IMR-90 (cell line): ENCODE results near the gene MAML3. TPM values are rescaled to one million over a fixed set of nuclear protein-coding genes. Genes with fewer than 3 reads are reported as not detected.

Experiments
- ATAC-seq: fragments of 200-7000 bp; cut with Tn5 transposase; 2 replicates; pipeline ENCODE4 v1.9.1; 2020; ENCODE audit warnings: low read depth, mild to moderate bottlenecking, moderate library complexity
- BruUV-seq: library from RNA; stranded (reverse); fragments of 400-500 nt; replicated peaks from 2 replicates; lab custom pipeline; 2021; lab: Mats Ljungman, UMichigan
- CTCF ChIA-PET: fragments of 300-600 bp; formaldehyde crosslinking; extraction: SDS; loops from one replicate; lab custom pipeline; 2021; ENCODE audit warnings: antibody characterized with exemption; lab: Yijun Ruan, JAX
- POLR2A ChIA-PET: fragments of 300-600 bp; sonication (Branson Sonifier 250); formaldehyde crosslinking; loops from one replicate; lab custom pipeline; 2022; ENCODE audit warnings: antibody characterized with exemption; ENCODE audit not compliant: unreplicated experiment; lab: Charles Lee
- DNase-seq: peaks from one replicate; pipeline ENCODE4 v3.0.0; 2013
- H2AFZ ChIP-seq: replicated peaks from 2 replicates; pipeline ENCODE3; 2013; ENCODE audit warnings: low read length, mild to moderate bottlenecking; ENCODE audit not compliant: poor library complexity
- H2AK5ac ChIP-seq: 2 replicates; pipeline ENCODE4 v1.6.1; 2013; ENCODE audit warnings: low read depth, low read length, inconsistent platforms
- H2AK9ac ChIP-seq: replicated peaks from 2 replicates; pipeline ENCODE3; 2013; ENCODE audit warnings: mild to moderate bottlenecking, low read depth, low read length, moderate library complexity; ENCODE audit not compliant: poor library complexity
- H2BK120ac ChIP-seq: 2 replicates; pipeline ENCODE4 v1.6.1; 2013; ENCODE audit warnings: low read depth, low read length, inconsistent platforms
- H2BK15ac ChIP-seq: 3 replicates; pipeline ENCODE4 v1.6.1; 2013; ENCODE audit warnings: low read depth, low read length, inconsistent platforms
- H2BK20ac ChIP-seq: 2 replicates; pipeline ENCODE4 v1.6.1; 2013; ENCODE audit warnings: low read depth, mild to moderate bottlenecking, inconsistent platforms, low read length, moderate library complexity
- H2BK5ac ChIP-seq: 2 replicates; pipeline ENCODE4 v1.6.1; 2013; ENCODE audit warnings: mild to moderate bottlenecking, low read depth, low read length, inconsistent platforms; ENCODE audit not compliant: poor library complexity, severe bottlenecking
- H3K14ac ChIP-seq: replicated peaks from 2 replicates; pipeline ENCODE4 v1.6.1; 2013; ENCODE audit warnings: low read depth, low read length, inconsistent platforms
- H3K18ac ChIP-seq: 2 replicates; pipeline ENCODE4 v1.6.1; 2013; ENCODE audit warnings: low read depth, low read length, control low read depth
- H3K23ac ChIP-seq: 2 replicates; pipeline ENCODE4 v1.6.1; 2013; ENCODE audit warnings: low read depth, low read length, inconsistent platforms
- H3K27ac ChIP-seq: 2 replicates; pipeline ENCODE4 v1.5.1; 2013; ENCODE audit warnings: mild to moderate bottlenecking, control low read depth, low read length; ENCODE audit not compliant: insufficient read depth
- H3K27me3 ChIP-seq: 2 replicates; pipeline ENCODE4 v1.6.1; 2013; ENCODE audit warnings: low read length; ENCODE audit not compliant: control insufficient read depth, insufficient read depth
- H3K36me3 ChIP-seq: 2 replicates; pipeline ENCODE4 v1.6.1; 2013; ENCODE audit warnings: low read length, mixed read lengths; ENCODE audit not compliant: control insufficient read depth, insufficient read depth
- H3K4ac ChIP-seq: 2 replicates; pipeline ENCODE4 v1.6.1; 2013; ENCODE audit warnings: low read depth, low read length, inconsistent platforms
- H3K4me1 ChIP-seq: 2 replicates; pipeline ENCODE4 v1.6.1; 2013; ENCODE audit warnings: low read length, mixed read lengths; ENCODE audit not compliant: control insufficient read depth, insufficient read depth
- H3K4me2 ChIP-seq: 2 replicates; pipeline ENCODE4 v1.6.1; 2013; ENCODE audit warnings: low read depth, mild to moderate bottlenecking, control low read depth, low read length, moderate library complexity
- H3K4me3 ChIP-seq: 2 replicates; pipeline ENCODE4 v1.5.1; 2013; ENCODE audit warnings: low read depth, mild to moderate bottlenecking, control low read depth, low read length, moderate library complexity; ENCODE audit not compliant: insufficient read depth
- H3K56ac ChIP-seq: 2 replicates; pipeline ENCODE4 v1.6.1; 2013; ENCODE audit warnings: low read length, inconsistent platforms; ENCODE audit not compliant: insufficient read depth; ENCODE audit errors: extremely low read depth
- H3K79me1 ChIP-seq, 2 experiments: 2 replicates each; pipeline ENCODE4 v1.6.1; 2013; ENCODE audit warnings: low read length in 2 of 2, inconsistent platforms in 1 of 2, low read depth in 1 of 2
- H3K9ac ChIP-seq: 2 replicates; pipeline ENCODE4 v1.6.1; 2013; ENCODE audit warnings: low read depth, low read length, control low read depth
- H3K9me1 ChIP-seq: 2 replicates; pipeline ENCODE4 v1.6.1; 2013; ENCODE audit warnings: low read length, inconsistent platforms; ENCODE audit not compliant: insufficient read depth
- H3K9me3 ChIP-seq: 2 replicates; pipeline ENCODE4 v1.6.1; 2013; ENCODE audit warnings: low read length; ENCODE audit not compliant: control insufficient read depth, insufficient read depth
- H4K20me1 ChIP-seq: 2 replicates; pipeline ENCODE4 v1.6.1; 2013; ENCODE audit warnings: low read length, inconsistent platforms; ENCODE audit not compliant: insufficient read depth
- H4K5ac ChIP-seq: 2 replicates; pipeline ENCODE4 v1.6.1; 2013; ENCODE audit warnings: mild to moderate bottlenecking, low read depth, low read length, control low read depth
- H4K8ac ChIP-seq, 2 experiments: 2 replicates each; pipeline ENCODE4 v1.6.1; 2013; ENCODE audit warnings: low read depth in 2 of 2, low read length in 2 of 2, control low read depth in 1 of 2, inconsistent platforms in 1 of 2
- H4K91ac ChIP-seq: 2 replicates; pipeline ENCODE4 v1.6.1; 2013; ENCODE audit warnings: low read depth, low read length, inconsistent platforms; ENCODE audit not compliant: insufficient read depth
- BHLHE40 ChIP-seq: fragments of 150-350 bp; IDR thresholded peaks from 2 replicates; pipeline ENCODE4 v1.6.1; 2016; ENCODE audit warnings: mild to moderate bottlenecking, low read depth, low read length
- CEBPB ChIP-seq: IDR thresholded peaks from 2 replicates; pipeline ENCODE4 v1.6.1; 2012; ENCODE audit warnings: low read depth, low read length, improper control_type of control experiment
- MAFK ChIP-seq: IDR thresholded peaks from 2 replicates; pipeline ENCODE4 v1.6.1; 2012; ENCODE audit warnings: low read depth, low read length, improper control_type of control experiment
- MAZ ChIP-seq: IDR thresholded peaks from 2 replicates; pipeline ENCODE4 v1.6.1; 2012; ENCODE audit warnings: low read depth, mild to moderate bottlenecking, low read length, improper control_type of control experiment, moderate library complexity, borderline replicate concordance
- MXI1 ChIP-seq: IDR thresholded peaks from 2 replicates; pipeline ENCODE4 v1.6.1; 2012; ENCODE audit warnings: low read depth, mild to moderate bottlenecking, low read length, moderate library complexity, borderline replicate concordance
- NFE2L2 ChIP-seq: fragments of 150-350 bp; IDR thresholded peaks from 2 replicates; pipeline ENCODE4 v1.6.1; 2016; ENCODE audit warnings: low read depth, mild to moderate bottlenecking, low read length
- POLR2A ChIP-seq: IDR thresholded peaks from 2 replicates; pipeline ENCODE4 v1.6.1; 2012; ENCODE audit warnings: mild to moderate bottlenecking, low read depth, low read length
- RFX5 ChIP-seq: IDR thresholded peaks from 2 replicates; pipeline ENCODE4 v1.8.0; 2012; ENCODE audit warnings: low read depth, mild to moderate bottlenecking, low read length, moderate library complexity
- SMC3 ChIP-seq: fragments of 150-350 bp; IDR thresholded peaks from 2 replicates; pipeline ENCODE4 v1.6.1; 2016; ENCODE audit warnings: low read depth, mild to moderate bottlenecking, antibody characterized with exemption, low read length, moderate library complexity
- WGBS, 2 experiments: methylation state at CpG; one replicate each; pipeline versions ENCODE4 v1.1.5 to v1.1.7; 2013; ENCODE audit warnings: missing lambda C conversion rate in 2 of 2; ENCODE audit not compliant: insufficient read length in 1 of 2; ENCODE audit errors: extremely low coverage in 2 of 2; 5-methylcytosine and 5-hydroxymethylcytosine counted together
- dilution Hi-C: fragments of 300-500 bp; cut with HindIII; formaldehyde crosslinking; loops from one replicate; pipeline ENCODE4 v1.14.3; 2018; ENCODE audit warnings: low sequenced_read_pairs; ENCODE audit not compliant: unreplicated experiment
- in situ Hi-C: fragments of 300-500 bp; cut with MboI; formaldehyde crosslinking; loops from 3 replicates; pipeline ENCODE4 v1.14.3; 2019; ENCODE audit warnings: low sequenced_read_pairs, inconsistent platforms, mixed read lengths
- intact Hi-C: fragments of 100-400 bp; cut with micrococcal nuclease; formaldehyde crosslinking; loops from 2 replicates; pipeline ENCODE4 v1.10.0; 2022
- polyA plus RNA-seq, 3 experiments: library from polyadenylated mRNA; depleted of rRNA; stranded (reverse); fragments of >200 nt; gene quantifications; 2 replicates each; pipeline ENCODE4 v1.2.3, GENCODE V29; 2012; ENCODE audit warnings: low replicate concordance in 1 of 3
- total RNA-seq: library from RNA; depleted of rRNA; stranded (reverse); fragments of >200 nt; gene quantifications from 2 replicates; pipeline ENCODE4 v1.2.3, GENCODE V29; 2012
- TF ChIP-seq, protein P1 (sequence below): conservative IDR thresholded peaks from 2 replicates; pipeline ENCODE4 v1.5.1; 2012; ENCODE audit warnings: mild to moderate bottlenecking, low read depth, low read length, improper control_type of control experiment
- TF ChIP-seq, protein P2 (sequence below): fragments of 150-350 bp; IDR thresholded peaks from 2 replicates; pipeline ENCODE4 v1.6.1; 2016; ENCODE audit warnings: low read depth, mild to moderate bottlenecking, low read length, moderate library complexity, borderline replicate concordance

MAML3 gene
- total and polyA plus RNA-seq, 2 of the 4 experiments (the other 2 are of a cell fraction), result 0.90 to 1.7 TPM

DNA sequence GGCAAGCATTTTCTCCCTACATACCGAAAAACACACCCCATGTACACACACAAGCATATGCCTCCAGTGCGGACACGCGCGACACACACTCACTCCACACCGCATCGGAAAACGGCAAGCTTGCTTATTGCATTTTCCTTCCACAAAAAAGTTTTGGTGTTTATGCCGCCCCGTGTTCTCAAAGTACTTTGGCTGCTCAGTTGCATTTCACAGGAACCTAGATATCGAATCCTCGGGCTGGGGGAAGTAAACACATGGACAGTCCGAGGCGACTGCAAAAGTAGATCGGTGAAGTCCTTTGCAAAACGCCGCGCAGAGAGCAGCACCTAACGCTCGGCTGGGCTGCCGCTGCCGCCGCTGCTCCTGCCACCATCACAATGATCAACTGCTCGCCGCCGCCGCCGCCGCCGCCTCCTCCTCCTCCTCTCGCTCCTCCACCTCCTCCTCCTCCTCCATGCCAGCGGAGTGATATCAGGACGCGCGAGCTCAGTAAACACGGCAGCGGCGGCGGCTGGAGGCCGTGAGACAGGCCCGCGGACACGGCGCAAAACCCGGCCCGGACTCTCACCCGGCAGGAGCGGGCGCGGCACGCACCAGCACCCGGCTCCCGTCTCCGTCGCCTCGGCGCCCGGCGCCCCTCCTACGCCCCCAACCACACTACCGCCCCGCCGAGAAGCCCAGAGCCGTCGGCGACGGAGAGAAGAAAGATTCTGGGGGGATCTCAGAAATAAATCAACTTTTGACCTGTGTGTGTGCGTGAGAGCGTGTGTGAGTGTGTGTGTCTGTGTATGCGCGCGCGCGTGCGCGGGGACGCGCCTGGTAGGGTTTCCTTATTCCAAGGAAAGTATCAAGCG, at the start of gene MAML3 (continued):
- TF ChIP-seq BHLHE40 (peak; percentile 74), NFE2L2 (no peak; the same call in 1 of the 2 replicates), RFX5 (0 out of 2 replicates have a peak, but pooled peaks have one; percentile 5), CEBPB (no peak), MAZ (peak; percentile 90), MXI1 (0 out of 2 replicates have a peak, but pooled peaks have one; percentile 28)

DNA sequence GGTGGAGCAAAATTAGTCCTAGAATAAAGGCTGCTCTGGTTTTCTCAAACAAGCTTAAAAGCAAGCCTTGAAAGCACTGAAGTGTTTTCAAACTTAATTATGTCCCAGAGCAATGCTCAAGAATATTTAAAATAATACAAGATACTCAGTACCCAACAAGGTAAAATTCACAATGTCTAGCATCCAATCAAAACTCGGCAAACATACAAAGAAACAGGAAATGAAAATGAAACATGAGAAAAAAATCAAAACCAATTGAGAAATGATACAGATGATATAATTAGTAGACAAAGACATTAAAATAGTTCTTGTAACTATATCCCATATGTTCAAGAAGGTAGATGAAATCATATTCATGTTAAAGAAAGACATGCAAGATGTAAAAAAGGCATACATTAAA, 45.0 kb upstream of the MAML3 start:
- Histone ChIP-seq H3K9me1 (no peaks in the 10 kb centered on the region), H3K4me3 (no peak overlapping the region), H3K79me1 (no peaks in the 10 kb centered on the region), H3K27ac (no peak overlapping the region), H3K23ac (no peak overlapping the region), H3K56ac (no peak overlapping the region), H3K9me3 (no peaks in the 10 kb centered on the region), H3K4ac (no peak overlapping the region), H4K5ac (no peak overlapping the region), H3K9ac (no peak overlapping the region), H3K4me2 (no peak overlapping the region), H4K91ac (no peak overlapping the region), H4K8ac (no peak overlapping the region), H2AFZ (no peak overlapping the region), H2BK5ac (no peak overlapping the region), H3K18ac (no peak overlapping the region), H2BK15ac (no peak overlapping the region), H3K14ac (no peak overlapping the region), H2AK5ac (no peak overlapping the region), H3K36me3 (no peaks in the 10 kb centered on the region), H3K4me1 (no peaks in the 10 kb centered on the region), H2BK120ac (no peak overlapping the region), H2AK9ac (no peak overlapping the region), H4K20me1 (no peaks in the 10 kb centered on the region), H3K27me3 (no peaks in the 10 kb centered on the region; the same call in 1 of the 2 replicates), H2BK20ac (no peak overlapping the region)
- in situ Hi-C loops, result no loop called here
- DNase-seq (no peak), ATAC-seq (no peak)
- no TSS peak for BruUV-seq
- TF ChIP-seq BHLHE40 (no peak), SMC3 (no peak), MXI1 (no peak), MAFK (no peak), RFX5 (no peak), POLR2A (no peak)
- TF ChIP-seq, protein P1, sequence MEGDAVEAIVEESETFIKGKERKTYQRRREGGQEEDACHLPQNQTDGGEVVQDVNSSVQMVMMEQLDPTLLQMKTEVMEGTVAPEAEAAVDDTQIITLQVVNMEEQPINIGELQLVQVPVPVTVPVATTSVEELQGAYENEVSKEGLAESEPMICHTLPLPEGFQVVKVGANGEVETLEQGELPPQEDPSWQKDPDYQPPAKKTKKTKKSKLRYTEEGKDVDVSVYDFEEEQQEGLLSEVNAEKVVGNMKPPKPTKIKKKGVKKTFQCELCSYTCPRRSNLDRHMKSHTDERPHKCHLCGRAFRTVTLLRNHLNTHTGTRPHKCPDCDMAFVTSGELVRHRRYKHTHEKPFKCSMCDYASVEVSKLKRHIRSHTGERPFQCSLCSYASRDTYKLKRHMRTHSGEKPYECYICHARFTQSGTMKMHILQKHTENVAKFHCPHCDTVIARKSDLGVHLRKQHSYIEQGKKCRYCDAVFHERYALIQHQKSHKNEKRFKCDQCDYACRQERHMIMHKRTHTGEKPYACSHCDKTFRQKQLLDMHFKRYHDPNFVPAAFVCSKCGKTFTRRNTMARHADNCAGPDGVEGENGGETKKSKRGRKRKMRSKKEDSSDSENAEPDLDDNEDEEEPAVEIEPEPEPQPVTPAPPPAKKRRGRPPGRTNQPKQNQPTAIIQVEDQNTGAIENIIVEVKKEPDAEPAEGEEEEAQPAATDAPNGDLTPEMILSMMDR, result no peak
- TF ChIP-seq, protein P2, sequence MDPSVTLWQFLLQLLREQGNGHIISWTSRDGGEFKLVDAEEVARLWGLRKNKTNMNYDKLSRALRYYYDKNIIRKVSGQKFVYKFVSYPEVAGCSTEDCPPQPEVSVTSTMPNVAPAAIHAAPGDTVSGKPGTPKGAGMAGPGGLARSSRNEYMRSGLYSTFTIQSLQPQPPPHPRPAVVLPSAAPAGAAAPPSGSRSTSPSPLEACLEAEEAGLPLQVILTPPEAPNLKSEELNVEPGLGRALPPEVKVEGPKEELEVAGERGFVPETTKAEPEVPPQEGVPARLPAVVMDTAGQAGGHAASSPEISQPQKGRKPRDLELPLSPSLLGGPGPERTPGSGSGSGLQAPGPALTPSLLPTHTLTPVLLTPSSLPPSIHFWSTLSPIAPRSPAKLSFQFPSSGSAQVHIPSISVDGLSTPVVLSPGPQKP, result no peak
- no CpG with 5 or more reads among the region's 1 CpG for WGBS, 2 experiments
- CTCF ChIA-PET, result no interaction called here
- POLR2A ChIA-PET, result no interaction called here
- intact Hi-C loops, result no loop called here
- dilution Hi-C loops, result no loop called here
